Endothelial cell of umbilical vein (primary cell): ENCODE data around the gene GRID1.

Experiments used
- CTCF ChIP-seq, 2 donors: IDR thresholded peaks; 1 replicate in 1 of 2; 2 replicates in 1 of 2; pipeline ENCODE4 v1.5.1; 2011; ENCODE audit warnings: low read length in 2 of 2, mild to moderate bottlenecking in 2 of 2, moderate library complexity in 2 of 2, control low read depth in 1 of 2, inconsistent platforms in 1 of 2, low read depth in 1 of 2; ENCODE audit not compliant: insufficient read depth in 1 of 2; ENCODE audit errors: extremely low read depth in 1 of 2
- EZH2 ChIP-seq: IDR thresholded peaks from 2 replicates; pipeline ENCODE4 v1.6.1; 2012; ENCODE audit warnings: borderline replicate concordance, low read depth, mild to moderate bottlenecking, moderate library complexity, low read length, inconsistent platforms; ENCODE audit not compliant: severe bottlenecking
- FOS ChIP-seq: IDR thresholded peaks from 2 replicates; pipeline ENCODE4 v1.6.1; 2011; ENCODE audit warnings: mild to moderate bottlenecking, low read length, moderate library complexity, borderline replicate concordance; ENCODE audit not compliant: insufficient read depth
- GATA2 ChIP-seq: IDR thresholded peaks from 2 replicates; pipeline ENCODE4 v1.7.0; 2011; ENCODE audit warnings: low read depth, mild to moderate bottlenecking, moderate library complexity, mixed read lengths, low read length; ENCODE audit not compliant: insufficient read length, insufficient read depth
- JUN ChIP-seq: IDR thresholded peaks from 2 replicates; pipeline ENCODE4 v1.6.1; 2011; ENCODE audit warnings: borderline replicate concordance, low read depth; ENCODE audit not compliant: insufficient read length, insufficient read depth
- MAX ChIP-seq: IDR thresholded peaks from 2 replicates; pipeline ENCODE4 v1.6.1; 2011; ENCODE audit not compliant: insufficient read depth, insufficient read length
- MYC ChIP-seq: IDR thresholded peaks from one replicate; pipeline ENCODE4 v1.6.1; 2011; ENCODE audit warnings: mild to moderate bottlenecking, low read depth, low read length
- POLR2A ChIP-seq: IDR thresholded peaks from 2 replicates; pipeline ENCODE4 v1.6.1; 2012; ENCODE audit warnings: low read depth, mild to moderate bottlenecking, control low read depth, low read length
- POLR2AphosphoS5 ChIP-seq: IDR thresholded peaks from 2 replicates; pipeline ENCODE4 v1.6.1; 2012; ENCODE audit warnings: low read depth, mild to moderate bottlenecking, control low read depth, low read length, moderate library complexity; ENCODE audit not compliant: insufficient read depth

- TF ChIP-seq JUN (no peak), CTCF (IDR thresholded peaks at IDR 0.05; ENCODE audit: extremely low read depth in 1 of 2, insufficient read depth in 1 of 2, low read depth in 1 of 2, low read length in 2 of 2) (no peak), EZH2 (no peak), POLR2A (no peak), MYC (no peak), GATA2 (no peak), POLR2AphosphoS5 (no peak), MAX (no peak), FOS (no peak)
These were observed 71.2 kb downstream of the GRID1 start for GRCh38 chr10:86295351-86295750.
